Measurements from ENCODE around the gene FIGN. TPM values are rescaled to one million over a fixed set of nuclear protein-coding genes. Genes with fewer than 3 reads are reported as not detected.

The FIGN gene
- total and polyA plus RNA-seq, 2 donors (not counting 3 experiments of a cell fraction or from before 2014, with no cell fraction given), result 1.8 to 8.1 TPM

DNA sequence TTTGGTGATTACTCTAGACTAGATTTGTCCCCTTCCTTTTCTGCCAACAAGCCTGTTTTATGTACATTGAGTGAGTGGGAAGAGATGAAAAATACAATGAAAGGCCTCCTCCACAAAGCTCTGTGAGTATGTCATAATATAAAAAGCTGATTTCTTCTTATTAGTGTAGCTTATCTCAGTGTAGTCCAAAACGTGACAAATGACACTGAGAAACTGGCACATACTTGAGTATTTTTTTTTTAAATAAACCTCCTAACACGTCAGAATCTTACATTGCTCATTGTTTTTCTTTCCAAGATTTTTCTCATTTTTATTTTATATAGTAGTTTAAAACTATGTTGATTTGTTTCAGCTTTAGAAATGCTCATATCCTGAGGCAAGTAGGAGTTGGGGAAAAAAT lies 17.9 kb upstream of the FIGN start:
- dilution Hi-C loops (cut with MboI; ENCODE audit: extremely low pct_ligation_motif_present, low sequenced_read_pairs), result no loop called here
- ChIA-PET POLR2A (interaction anchor here (0.5 kb wide), 1 partner anchor 1450 kb away, joined by 3 read pairs; the partner anchor contains the start of gene SCN3A), CTCF (interaction anchor here (0.7 to 2.0 kb wide), 3 partner anchors 9 to 17 kb away, joined by 3 to 5 read pairs (median 3); partner anchors contain the start of gene FIGN)

More for the DNA sequence above, 17.9 kb upstream of the FIGN start:
- Histone ChIP-seq H3K9ac (replicated peaks; ENCODE audit: extremely low read depth, insufficient read depth, low read length) (no peak overlapping the region), H3K36me3 (ENCODE audit: control insufficient read depth in 2 of 2, extremely low read depth in 1 of 2, insufficient read depth in 2 of 2, low read length in 2 of 2) (no peaks in the 10 kb centered on the region), H3K27ac (ENCODE audit: insufficient read depth, low read depth, low read length) (no peak overlapping the region), H2AFZ (ENCODE audit: low read depth, low read length) (no peak overlapping the region), H3K27me3 (ENCODE audit: control insufficient read depth in 2 of 2, insufficient read depth in 2 of 2, low read length in 2 of 2) (peaks cover 0 to 1% of the 10 kb centered on the region in 2 experiments), H3K4me1 (ENCODE audit: control insufficient read depth, extremely low read depth, insufficient read depth, low read length) (no peaks in the 10 kb centered on the region), H3K4me2 (ENCODE audit: insufficient read depth, low read length) (no peak overlapping the region), H4K20me1 (replicated peaks; ENCODE audit: control insufficient read depth, extremely low read depth, insufficient read depth, low read length) (no peaks in the 10 kb centered on the region), H3K4me3 (replicated peaks in 1 of 3; ENCODE audit: insufficient read depth in 1 of 3, low read depth in 1 of 3, low read length in 3 of 3) (no peak overlapping the region), H3K9me3 (replicated peaks; ENCODE audit: control insufficient read depth, insufficient read depth, low read length) (no peaks in the 10 kb centered on the region), H3K79me2 (ENCODE audit: control insufficient read depth, insufficient read depth, low read length) (no peaks in the 10 kb centered on the region), H3K9me1 (replicated peaks; ENCODE audit: control insufficient read depth, extremely low read depth, insufficient read depth, low read length) (no peaks in the 10 kb centered on the region)
- DNase-seq (ENCODE audit: low read depth, low spot score) (no peak), FAIRE-seq (no peak)
- no TSS peak for BruUV-seq (replicated peaks)
- intact Hi-C loops (cut with micrococcal nuclease), result no loop called here
- no peak for TF ChIP-seq GATA2 (IDR thresholded peaks at IDR 0.05; ENCODE audit: insufficient read depth, insufficient read length, low read depth, low read length)
- no peak for TF ChIP-seq MYC (IDR thresholded peaks at IDR 0.05; ENCODE audit: low read depth, low read length)
- TF ChIP-seq, protein P1, sequence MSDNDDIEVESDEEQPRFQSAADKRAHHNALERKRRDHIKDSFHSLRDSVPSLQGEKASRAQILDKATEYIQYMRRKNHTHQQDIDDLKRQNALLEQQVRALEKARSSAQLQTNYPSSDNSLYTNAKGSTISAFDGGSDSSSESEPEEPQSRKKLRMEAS (IDR thresholded peaks at IDR 0.05; ENCODE audit: insufficient read depth, insufficient read length), result no peak
- TF ChIP-seq CTCF (IDR thresholded peaks at IDR 0.05; ENCODE audit: extremely low read depth in 1 of 2, insufficient read depth in 1 of 2, low read depth in 1 of 2, low read length in 2 of 2), result no peak
- no peak for TF ChIP-seq POLR2A (IDR thresholded peaks at IDR 0.05; ENCODE audit: low read depth, low read length)
- TF ChIP-seq FOS (IDR thresholded peaks at IDR 0.05; ENCODE audit: borderline replicate concordance, insufficient read depth, low read length), result no peak
- no peak for TF ChIP-seq JUN (IDR thresholded peaks at IDR 0.05; ENCODE audit: borderline replicate concordance, insufficient read depth, insufficient read length, low read depth)
- TF ChIP-seq POLR2AphosphoS5 (IDR thresholded peaks at IDR 0.05; ENCODE audit: insufficient read depth, low read depth, low read length), result no peak
- no peak for TF ChIP-seq EZH2 (IDR thresholded peaks at IDR 0.05; ENCODE audit: borderline replicate concordance, low read depth, low read length, severe bottlenecking)
